IMR-90 (cell line): ENCODE data around the gene ARPC5.

ENCODE experiments used
- MAZ ChIP-seq: IDR thresholded peaks from 2 replicates; pipeline ENCODE4 v1.6.1; 2012; ENCODE audit warnings: low read depth, mild to moderate bottlenecking, low read length, improper control_type of control experiment, moderate library complexity, borderline replicate concordance
- POLR2A ChIP-seq: IDR thresholded peaks from 2 replicates; pipeline ENCODE4 v1.6.1; 2012; ENCODE audit warnings: mild to moderate bottlenecking, low read depth, low read length
- TF ChIP-seq, protein P1 (sequence below): conservative IDR thresholded peaks from 2 replicates; pipeline ENCODE4 v1.5.1; 2012; ENCODE audit warnings: mild to moderate bottlenecking, low read depth, low read length, improper control_type of control experiment

DNA sequence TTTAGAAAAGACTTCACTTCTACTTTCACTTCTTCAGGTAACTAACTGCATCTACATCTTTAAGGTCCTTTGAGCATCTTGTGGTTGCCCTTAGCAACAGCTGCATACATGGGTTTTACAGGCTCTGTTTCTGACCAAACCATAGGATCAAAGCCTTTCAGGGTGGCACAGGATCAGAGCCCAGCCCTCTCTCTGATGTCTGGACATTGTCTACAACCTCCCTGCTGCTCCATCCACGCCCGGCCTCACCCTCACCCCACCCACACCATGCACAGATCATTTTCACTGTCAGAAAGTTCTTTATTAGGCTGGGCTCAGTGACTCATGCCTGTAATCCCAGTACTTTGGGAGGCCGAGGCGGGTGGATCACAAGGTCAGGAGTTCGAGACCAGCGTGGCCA, 50.5 kb downstream of the ARPC5 start:
- no peak for TF ChIP-seq MAZ
- no peak for TF ChIP-seq POLR2A
- TF ChIP-seq, protein P1, sequence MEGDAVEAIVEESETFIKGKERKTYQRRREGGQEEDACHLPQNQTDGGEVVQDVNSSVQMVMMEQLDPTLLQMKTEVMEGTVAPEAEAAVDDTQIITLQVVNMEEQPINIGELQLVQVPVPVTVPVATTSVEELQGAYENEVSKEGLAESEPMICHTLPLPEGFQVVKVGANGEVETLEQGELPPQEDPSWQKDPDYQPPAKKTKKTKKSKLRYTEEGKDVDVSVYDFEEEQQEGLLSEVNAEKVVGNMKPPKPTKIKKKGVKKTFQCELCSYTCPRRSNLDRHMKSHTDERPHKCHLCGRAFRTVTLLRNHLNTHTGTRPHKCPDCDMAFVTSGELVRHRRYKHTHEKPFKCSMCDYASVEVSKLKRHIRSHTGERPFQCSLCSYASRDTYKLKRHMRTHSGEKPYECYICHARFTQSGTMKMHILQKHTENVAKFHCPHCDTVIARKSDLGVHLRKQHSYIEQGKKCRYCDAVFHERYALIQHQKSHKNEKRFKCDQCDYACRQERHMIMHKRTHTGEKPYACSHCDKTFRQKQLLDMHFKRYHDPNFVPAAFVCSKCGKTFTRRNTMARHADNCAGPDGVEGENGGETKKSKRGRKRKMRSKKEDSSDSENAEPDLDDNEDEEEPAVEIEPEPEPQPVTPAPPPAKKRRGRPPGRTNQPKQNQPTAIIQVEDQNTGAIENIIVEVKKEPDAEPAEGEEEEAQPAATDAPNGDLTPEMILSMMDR, result no peak
